NCI-H1105 (cell line): ENCODE results near the gene TEX13D.

ENCODE experiments used
- DNase-seq: peaks from one replicate; lab custom pipeline; 2025; lab: John Stamatoyannopoulos, UW

TEX13D gene

GRCh38 chrX:124348182-124348581, 15.7 kb downstream of the TEX13D start:
- DNase-seq, result no peak

GRCh38 chrX:124348885-124349453, 16.5 kb downstream of the TEX13D start:
- DNase-seq, result no peak

DNA sequence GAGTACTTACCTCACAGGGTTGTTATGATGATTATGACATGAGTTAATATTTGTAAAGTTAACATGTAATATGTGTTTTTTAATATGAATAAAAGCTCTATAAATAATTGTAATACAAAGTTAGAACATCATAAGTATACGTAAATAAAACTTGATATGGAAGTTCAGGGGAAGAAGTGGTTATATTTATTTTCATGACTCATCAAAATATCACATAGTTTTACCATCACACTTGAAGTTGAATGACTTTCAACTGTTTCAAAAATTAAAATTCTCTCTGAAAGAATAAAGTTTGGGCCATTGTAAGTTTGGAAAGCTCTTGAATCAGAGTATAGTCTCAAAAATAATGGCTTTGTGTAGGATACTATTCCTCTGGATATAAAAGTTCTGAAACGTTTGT, 22.2 kb downstream of the TEX13D start:
- no peak for DNase-seq

DNA sequence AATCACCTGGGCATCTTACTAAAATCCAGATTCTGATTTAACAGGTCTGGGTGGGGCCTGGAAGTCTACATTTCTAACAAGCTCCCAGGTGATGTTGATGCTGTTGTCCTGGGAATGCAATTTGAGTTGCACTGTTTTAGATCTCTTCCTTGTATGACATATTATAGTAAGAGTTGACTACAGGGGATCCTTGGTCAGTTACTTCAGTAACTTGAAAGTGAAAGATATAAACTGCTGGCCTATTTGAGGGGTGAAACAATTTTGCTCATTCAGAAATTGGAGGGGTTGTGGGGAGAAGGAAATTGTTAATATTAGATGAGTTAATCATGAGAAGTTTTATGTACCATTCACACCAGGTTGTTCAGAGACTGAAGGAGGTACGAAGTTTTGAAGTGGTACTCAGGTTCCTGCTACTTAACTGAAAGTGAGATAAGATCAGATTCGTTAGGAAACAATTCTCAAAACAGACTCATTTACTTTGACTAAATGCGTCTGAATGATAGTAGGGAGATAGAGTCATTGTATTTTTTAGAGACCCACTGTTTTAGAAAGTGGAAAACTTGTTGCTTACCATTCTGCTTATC, 26.4 kb downstream of the TEX13D start:
- no peak for DNase-seq

GRCh38 chrX:124362072-124362471, 29.6 kb downstream of the TEX13D start:
- no peak for DNase-seq

- DNase-seq, result no peak
Observed at GRCh38 chrX:124362761-124363160, 30.3 kb downstream of the TEX13D start.

DNA sequence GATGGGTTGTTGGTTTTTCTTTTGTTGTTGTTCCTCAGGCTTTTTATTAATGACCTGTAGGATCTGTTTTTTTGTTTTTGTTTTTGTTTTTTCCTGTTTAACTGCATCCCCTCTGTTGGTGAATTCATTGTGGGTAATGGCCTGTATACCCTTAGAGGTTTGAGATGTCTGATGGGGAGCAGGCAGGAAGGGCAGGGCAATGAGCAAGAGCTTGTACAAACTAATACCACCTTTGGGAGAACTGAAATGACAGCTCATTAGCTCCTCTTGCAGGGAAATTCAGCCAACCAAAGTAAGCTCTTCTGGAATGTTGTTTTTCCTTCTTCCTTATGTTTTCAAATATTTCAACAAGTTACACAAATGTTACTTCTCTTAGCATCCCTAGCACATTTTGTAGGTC, 37.3 kb downstream of the TEX13D start:
- no peak for DNase-seq

- no peak for DNase-seq
Observed at GRCh38 chrX:124373348-124373747, 40.9 kb downstream of the TEX13D start.

GRCh38 chrX:124378643-124379042, 46.2 kb downstream of the TEX13D start:
- DNase-seq, result no peak

DNA sequence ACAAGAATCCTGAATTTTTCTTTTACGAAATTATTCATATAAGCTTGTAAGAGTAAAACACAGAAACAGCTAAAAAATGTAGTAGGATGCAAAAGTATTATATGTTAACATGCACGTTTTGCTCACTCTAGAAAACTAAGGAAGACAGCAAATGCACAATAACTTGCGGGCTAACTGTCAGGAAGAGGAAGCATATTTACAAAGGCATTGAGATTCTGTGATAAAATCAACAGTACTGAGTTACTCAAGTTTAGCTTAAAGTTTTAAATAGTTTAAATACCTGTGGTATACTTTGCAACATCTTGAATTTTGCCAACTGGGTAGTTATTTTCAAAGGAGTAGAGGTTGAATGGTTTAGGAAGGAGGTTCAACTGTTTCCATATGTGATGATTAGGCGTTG, 50.9 kb downstream of the TEX13D start:
- no peak for DNase-seq

DNA sequence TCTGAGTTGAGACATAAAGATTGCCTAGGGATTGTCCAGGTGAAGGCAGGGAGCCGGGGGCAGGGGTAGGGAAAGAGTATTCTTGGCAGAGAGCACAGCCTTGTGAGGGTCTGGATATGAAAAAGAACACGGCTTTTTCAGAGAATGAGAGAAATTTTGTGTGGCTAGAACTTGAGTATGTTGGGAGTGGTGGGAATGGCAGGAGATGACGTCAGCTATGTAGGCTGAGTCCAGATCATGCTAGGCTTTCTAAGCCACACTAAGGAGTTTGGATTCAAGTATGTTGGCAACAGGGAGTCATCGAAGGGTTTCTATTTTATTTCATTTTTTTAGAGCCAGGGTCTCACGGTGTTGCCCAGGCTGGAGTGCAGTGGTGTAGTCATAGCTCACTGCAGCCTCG, 53.9 kb downstream of the TEX13D start:
- DNase-seq, result no peak
